ENCODE measurements around the gene VMAC. TPM values are rescaled to one million over a fixed set of nuclear protein-coding genes. Genes with fewer than 3 reads are reported as not detected.

Gene VMAC
- total and polyA plus RNA-seq, 2 donors from 2014 or later, result 2.3 to 8.7 TPM

GRCh38 chr19:5943045-5943444 is 38.4 kb downstream of the VMAC start:
- DNase-seq, result peak in 1 of 5 donors; percentile 48
- H3K27me3 ChIP-seq (ENCODE audit: control insufficient read depth, insufficient read depth, low read length), result no peaks in the 10 kb centered on the region
- no peak for TF ChIP-seq CTCF (IDR thresholded peaks at IDR 0.05; ENCODE audit: borderline replicate concordance, extremely low read depth, insufficient read depth)
- H3K9me3 ChIP-seq (ENCODE audit: control insufficient read depth in 2 of 3, insufficient read depth in 1 of 3, low read length in 3 of 3), result no peaks in the 10 kb centered on the region
- peaks cover 0 to 13% (median 10%) of the 10 kb centered on the region in 3 donors for H3K36me3 ChIP-seq (ENCODE audit: control insufficient read depth in 2 of 3, insufficient read depth in 3 of 3, low read length in 3 of 3)
- no peak overlapping the region for H3K4me3 ChIP-seq (ENCODE audit: low read length in 3 of 3)
- H3K27ac ChIP-seq (ENCODE audit: low read depth in 2 of 2, low read length in 2 of 2), result no peak overlapping the region
- H3K4me1 ChIP-seq (ENCODE audit: control insufficient read depth in 2 of 3, insufficient read depth in 2 of 3, low read depth in 1 of 3, low read length in 3 of 3), result peaks cover 0 to 5% (median 3%) of the 10 kb centered on the region in 3 donors
- FAIRE-seq, result no peak
- H3K9ac ChIP-seq (ENCODE audit: low read length in 3 of 3), result no peak overlapping the region
- intact Hi-C loops (cut with DNase I), result no loop called here

GRCh38 chr19:5943623-5944022 is 39.0 kb downstream of the VMAC start:
- H3K9me3 ChIP-seq (ENCODE audit: control insufficient read depth in 2 of 3, insufficient read depth in 1 of 3, low read length in 3 of 3), result no peaks in the 10 kb centered on the region
- no peaks in the 10 kb centered on the region for H3K27me3 ChIP-seq (ENCODE audit: control insufficient read depth, insufficient read depth, low read length)
- H3K27ac ChIP-seq (ENCODE audit: low read depth in 2 of 2, low read length in 2 of 2), result no peak overlapping the region
- intact Hi-C loops (cut with DNase I), result no loop called here
- peaks cover 0 to 13% (median 10%) of the 10 kb centered on the region in 3 donors for H3K36me3 ChIP-seq (ENCODE audit: control insufficient read depth in 2 of 3, insufficient read depth in 3 of 3, low read length in 3 of 3)
- H3K4me3 ChIP-seq (ENCODE audit: low read length in 3 of 3), result no peak overlapping the region
- TF ChIP-seq CTCF (IDR thresholded peaks at IDR 0.05; ENCODE audit: borderline replicate concordance, extremely low read depth, insufficient read depth), result no peak
- FAIRE-seq (no peak), DNase-seq (no peak)
- no peak overlapping the region for H3K9ac ChIP-seq (ENCODE audit: low read length in 3 of 3)
- peaks cover 0 to 5% (median 3%) of the 10 kb centered on the region in 3 donors for H3K4me1 ChIP-seq (ENCODE audit: control insufficient read depth in 2 of 3, insufficient read depth in 2 of 3, low read depth in 1 of 3, low read length in 3 of 3)

- no peak for TF ChIP-seq CTCF (IDR thresholded peaks at IDR 0.05; ENCODE audit: borderline replicate concordance, extremely low read depth, insufficient read depth)
- Histone ChIP-seq H3K9me3 (ENCODE audit: control insufficient read depth in 2 of 3, insufficient read depth in 1 of 3, low read length in 3 of 3) (no peaks in the 10 kb centered on the region), H3K27me3 (ENCODE audit: control insufficient read depth, insufficient read depth, low read length) (no peaks in the 10 kb centered on the region), H3K27ac (ENCODE audit: low read depth in 2 of 2, low read length in 2 of 2) (no peak overlapping the region), H3K4me1 (ENCODE audit: control insufficient read depth in 2 of 3, insufficient read depth in 2 of 3, low read depth in 1 of 3, low read length in 3 of 3) (peaks cover 4 to 18% (median 14%) of the 10 kb centered on the region in 3 donors), H3K36me3 (ENCODE audit: control insufficient read depth in 2 of 3, insufficient read depth in 3 of 3, low read length in 3 of 3) (no peaks in the 10 kb centered on the region), H3K9ac (ENCODE audit: low read length in 3 of 3) (no peak overlapping the region), H3K4me3 (ENCODE audit: low read length in 3 of 3) (no peak overlapping the region)
- DNase-seq, result peak in 2 of 5 donors; percentile 57 to 90
- no peak for FAIRE-seq
- intact Hi-C loops (cut with DNase I), result no loop called here
Measured at GRCh38 chr19:5947435-5947834, 42.8 kb downstream of the VMAC start.

Data from kidney (tissue), 14 donors.